Measurements from ENCODE around the gene TPP2. TPM values are rescaled to one million over a fixed set of nuclear protein-coding genes. Genes with fewer than 3 reads are reported as not detected.

TPP2 gene
- total and polyA plus RNA-seq, 2 experiments from 2014 or later, result 24.3 to 41.3 TPM

DNA sequence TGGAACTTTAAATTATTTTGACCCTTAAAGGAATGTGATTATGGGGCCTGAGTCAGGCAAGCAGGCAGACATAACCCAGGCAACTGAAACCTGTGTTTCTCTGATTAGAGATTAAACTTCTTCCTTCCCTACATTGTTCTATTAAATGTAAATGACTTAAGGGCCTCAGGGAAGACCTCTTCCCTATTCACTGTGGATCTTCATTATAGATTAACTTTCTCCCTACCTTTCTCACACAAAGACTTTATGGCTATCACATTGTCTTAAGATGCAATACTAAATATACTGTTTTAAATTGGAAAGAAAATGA lies 106.9 kb downstream of the TPP2 start:
- Histone ChIP-seq H3K4me1 (ENCODE audit: insufficient read depth) (peaks cover 33% of the 10 kb centered on the region), H2AFZ (peak overlapping the region; percentile 74), H3K36me3 (ENCODE audit: low read depth) (no peaks in the 10 kb centered on the region), H3F3A (ENCODE audit: insufficient read depth) (peaks cover 14% of the 10 kb centered on the region), H3K9me2 (ENCODE audit: insufficient read depth) (no peaks in the 10 kb centered on the region), H3K79me2 (ENCODE audit: insufficient read depth) (no peaks in the 10 kb centered on the region), H4K20me1 (ENCODE audit: insufficient read depth) (no peaks in the 10 kb centered on the region), H3K4me3 (no peak overlapping the region), H3K27ac (no peak overlapping the region), H3K4me2 (ENCODE audit: unreplicated experiment) (peak overlapping the region; percentile 4), H3K27me3 (replicated peaks; ENCODE audit: insufficient read depth) (no peaks in the 10 kb centered on the region), H3K9me3 (ENCODE audit: low read depth) (no peaks in the 10 kb centered on the region), H3K9ac (no peak overlapping the region)
- TF ChIP-seq EZH2phosphoT487 (IDR thresholded peaks at IDR 0.05; ENCODE audit: insufficient read depth, low read depth), result no peak
- TF ChIP-seq EZH2 (IDR thresholded peaks at IDR 0.05; ENCODE audit: insufficient read depth, poor library complexity, severe bottlenecking), result no peak
- DNase-seq, result no peak
- in situ Hi-C loops (cut with MboI), result no loop called here

DNA sequence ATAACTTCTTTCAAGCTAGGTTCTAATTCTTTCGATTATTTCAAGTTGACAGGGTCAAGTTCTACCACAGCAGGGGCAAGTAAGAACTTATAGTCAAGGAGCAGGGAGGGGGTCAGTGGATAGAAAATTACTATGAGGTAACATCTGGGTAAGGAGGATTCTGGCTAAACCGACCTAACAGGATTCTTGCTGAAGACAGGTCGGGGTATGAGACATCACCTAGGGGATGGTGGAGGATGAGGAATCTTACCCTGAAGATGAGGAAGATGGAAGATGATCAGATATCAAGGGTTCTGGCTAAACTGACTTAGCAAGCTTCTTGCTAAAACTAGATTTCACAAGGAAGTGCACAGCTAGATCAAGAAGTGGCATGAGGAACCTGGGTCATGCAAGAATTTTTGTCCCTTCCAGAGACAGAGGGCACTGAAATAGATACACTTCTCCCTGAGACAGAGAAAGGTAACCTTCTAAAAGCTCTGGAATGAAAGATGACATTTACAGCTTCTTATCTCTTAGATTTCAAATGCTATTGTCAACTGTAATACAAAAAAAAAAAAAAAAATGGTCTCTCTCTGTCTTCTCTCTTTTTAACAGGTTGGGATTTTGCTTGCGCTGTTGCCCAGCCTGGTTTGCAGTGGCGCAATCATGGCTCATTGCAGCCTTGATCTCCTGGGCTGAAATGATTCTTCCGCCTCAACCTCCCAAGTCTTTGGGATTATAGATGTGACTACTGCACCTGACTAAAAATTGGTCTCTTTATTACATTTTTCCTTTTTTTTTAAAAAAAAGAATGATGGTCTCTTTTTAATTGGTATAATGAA lies 107.7 kb downstream of the TPP2 start:
- no peak for TF ChIP-seq EZH2 (IDR thresholded peaks at IDR 0.05; ENCODE audit: insufficient read depth, poor library complexity, severe bottlenecking)
- TF ChIP-seq EZH2phosphoT487 (IDR thresholded peaks at IDR 0.05; ENCODE audit: insufficient read depth, low read depth), result no peak
- H3K4me3 ChIP-seq, result no peak overlapping the region
- 79 to 91% methylated on average over 6 of the region's 6 CpGs for WGBS, 2 experiments (ENCODE audit: low coverage in 1 of 2, low lambda C conversion rate in 2 of 2, missing lambda C conversion rate in 2 of 2)
- H3K9me2 ChIP-seq (ENCODE audit: insufficient read depth), result no peaks in the 10 kb centered on the region
- H3K27me3 ChIP-seq (replicated peaks; ENCODE audit: insufficient read depth), result no peaks in the 10 kb centered on the region
- no peak overlapping the region for H3K9ac ChIP-seq
- H3K4me2 ChIP-seq (ENCODE audit: unreplicated experiment), result no peak overlapping the region
- no peaks in the 10 kb centered on the region for H3K9me3 ChIP-seq (ENCODE audit: low read depth)
- no peaks in the 10 kb centered on the region for H3K36me3 ChIP-seq (ENCODE audit: low read depth)
- no peak for DNase-seq
- H2AFZ ChIP-seq, result no peak overlapping the region
- no peak overlapping the region for H3K27ac ChIP-seq
- H3K79me2 ChIP-seq (ENCODE audit: insufficient read depth), result no peaks in the 10 kb centered on the region
- H3F3A ChIP-seq (ENCODE audit: insufficient read depth), result peaks cover 14% of the 10 kb centered on the region
- H4K20me1 ChIP-seq (ENCODE audit: insufficient read depth), result no peaks in the 10 kb centered on the region
- H3K4me1 ChIP-seq (ENCODE audit: insufficient read depth), result peaks cover 33% of the 10 kb centered on the region
- in situ Hi-C loops (cut with MboI), result no loop called here

DNA sequence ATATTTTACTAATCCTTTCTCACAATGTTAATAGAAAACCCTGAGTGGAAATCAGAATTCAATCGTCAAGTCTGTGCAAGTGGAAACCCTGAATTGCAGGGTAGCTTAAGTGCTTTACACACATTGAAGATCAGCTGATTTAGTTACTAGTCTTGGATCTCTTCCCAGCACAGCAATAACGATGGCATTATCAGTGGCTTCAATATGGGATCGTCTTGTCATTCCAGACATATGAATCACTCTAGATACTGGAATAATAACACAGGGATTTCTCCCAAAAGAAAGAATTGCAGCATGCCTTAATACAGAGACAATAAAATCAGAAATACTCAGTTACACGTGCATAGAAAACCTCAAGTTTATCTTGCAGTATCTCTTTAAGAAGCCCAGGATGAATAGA lies 110.7 kb downstream of the TPP2 start:
- Histone ChIP-seq H3K9ac (peak overlapping the region; percentile 42; the same call in 1 of the 2 replicates), H3K4me3 (peak overlapping the region; percentile 28), H3K9me2 (ENCODE audit: insufficient read depth) (no peaks in the 10 kb centered on the region), H3K79me2 (ENCODE audit: insufficient read depth) (no peaks in the 10 kb centered on the region), H3K9me3 (ENCODE audit: low read depth) (no peaks in the 10 kb centered on the region), H3K27me3 (replicated peaks; ENCODE audit: insufficient read depth) (no peaks in the 10 kb centered on the region), H3F3A (ENCODE audit: insufficient read depth) (peaks cover 20% of the 10 kb centered on the region), H3K27ac (peak overlapping the region; percentile 46), H3K36me3 (ENCODE audit: low read depth) (no peaks in the 10 kb centered on the region), H2AFZ (no peak overlapping the region), H3K4me2 (ENCODE audit: unreplicated experiment) (peak overlapping the region; percentile 76), H3K4me1 (ENCODE audit: insufficient read depth) (peaks cover 27% of the 10 kb centered on the region), H4K20me1 (ENCODE audit: insufficient read depth) (no peaks in the 10 kb centered on the region)
- no peak for TF ChIP-seq EZH2 (IDR thresholded peaks at IDR 0.05; ENCODE audit: insufficient read depth, poor library complexity, severe bottlenecking)
- no peak for TF ChIP-seq EZH2phosphoT487 (IDR thresholded peaks at IDR 0.05; ENCODE audit: insufficient read depth, low read depth)
- WGBS, 2 experiments (ENCODE audit: low coverage in 1 of 2, low lambda C conversion rate in 2 of 2, missing lambda C conversion rate in 2 of 2), result 0 to 1% methylated on average over 4 of the region's 4 CpGs
- peak; percentile 85 for DNase-seq
- in situ Hi-C loops (cut with MboI), result no loop called here

DNA sequence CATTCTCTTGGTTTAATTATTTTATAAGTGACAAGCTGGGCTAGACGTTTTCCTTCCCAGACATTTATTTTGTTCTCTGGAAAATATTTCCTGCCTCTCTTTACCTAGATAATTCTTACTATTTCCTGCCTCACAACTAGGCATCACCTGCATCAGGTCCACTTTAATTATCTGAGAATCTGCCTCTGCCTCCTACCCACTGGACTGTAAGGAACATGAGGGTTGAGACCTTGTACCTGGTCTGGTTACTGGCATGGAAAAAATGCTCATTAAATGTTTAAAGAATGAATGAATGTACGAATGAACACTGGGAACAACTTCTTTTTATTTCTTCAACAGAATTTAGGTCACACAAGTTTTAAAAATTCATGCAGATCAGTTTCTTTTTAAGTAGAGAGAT lies 111.4 kb downstream of the TPP2 start:
- 34 to 35% methylated on average over 2 of the region's 2 CpGs for WGBS, 2 experiments (ENCODE audit: low coverage in 1 of 2, low lambda C conversion rate in 2 of 2, missing lambda C conversion rate in 2 of 2)
- Histone ChIP-seq H3K36me3 (ENCODE audit: low read depth) (no peaks in the 10 kb centered on the region), H3K27me3 (replicated peaks; ENCODE audit: insufficient read depth) (no peaks in the 10 kb centered on the region), H2AFZ (no peak overlapping the region), H3K79me2 (ENCODE audit: insufficient read depth) (no peaks in the 10 kb centered on the region), H3K4me1 (ENCODE audit: insufficient read depth) (peaks cover 27% of the 10 kb centered on the region), H3K4me3 (peak overlapping the region; percentile 28), H3K9ac (peak overlapping the region; percentile 42; the same call in 1 of the 2 replicates), H3F3A (ENCODE audit: insufficient read depth) (peaks cover 20% of the 10 kb centered on the region), H3K27ac (no peak overlapping the region), H4K20me1 (ENCODE audit: insufficient read depth) (no peaks in the 10 kb centered on the region), H3K4me2 (ENCODE audit: unreplicated experiment) (peak overlapping the region; percentile 76), H3K9me3 (ENCODE audit: low read depth) (no peaks in the 10 kb centered on the region), H3K9me2 (ENCODE audit: insufficient read depth) (no peaks in the 10 kb centered on the region)
- DNase-seq, result no peak
- TF ChIP-seq EZH2 (IDR thresholded peaks at IDR 0.05; ENCODE audit: insufficient read depth, poor library complexity, severe bottlenecking) (no peak), EZH2phosphoT487 (IDR thresholded peaks at IDR 0.05; ENCODE audit: insufficient read depth, low read depth) (no peak)
- in situ Hi-C loops (cut with MboI), result no loop called here
